SK-N-SH treated with all-trans-retinoic acid at 6 μM for 48 hours (cell line): ENCODE measurements around the gene TAF6L.

Experiments
- ISL1 ChIP-seq: fragments of 250-450 bp; sonication (Bioruptor Pico); IDR thresholded peaks from 2 replicates; pipeline ENCODE4 v2.1.2; 2022; ENCODE audit warnings: mild to moderate bottlenecking, moderate library complexity
- OSR1 ChIP-seq: fragments of 250-450 bp; sonication (Bioruptor Pico); IDR thresholded peaks from 2 replicates; pipeline ENCODE4 v1.8.0; 2022; ENCODE audit warnings: moderate library complexity, mild to moderate bottlenecking, inconsistent platforms
- RARB ChIP-seq: fragments of 250-450 bp; sonication (Bioruptor Pico); IDR thresholded peaks from 2 replicates; pipeline ENCODE4 v1.8.0; 2021; ENCODE audit warnings: mild to moderate bottlenecking, moderate library complexity
- SNAI2 ChIP-seq: fragments of 250-450 bp; sonication (Bioruptor Pico); IDR thresholded peaks from 2 replicates; pipeline ENCODE4 v1.5.0; 2020; ENCODE audit warnings: mild to moderate bottlenecking, moderate library complexity
- TOX ChIP-seq: fragments of 250-450 bp; sonication (Bioruptor Pico); IDR thresholded peaks from 2 replicates; pipeline ENCODE4 v1.8.0; 2021; ENCODE audit warnings: mild to moderate bottlenecking, moderate library complexity, borderline replicate concordance
- ZNF70 ChIP-seq: fragments of 450-650 bp; formaldehyde crosslinking; IDR thresholded peaks from 2 replicates; pipeline ENCODE4 v1.5.0; 2020; ENCODE audit warnings: mild to moderate bottlenecking, moderate library complexity

DNA sequence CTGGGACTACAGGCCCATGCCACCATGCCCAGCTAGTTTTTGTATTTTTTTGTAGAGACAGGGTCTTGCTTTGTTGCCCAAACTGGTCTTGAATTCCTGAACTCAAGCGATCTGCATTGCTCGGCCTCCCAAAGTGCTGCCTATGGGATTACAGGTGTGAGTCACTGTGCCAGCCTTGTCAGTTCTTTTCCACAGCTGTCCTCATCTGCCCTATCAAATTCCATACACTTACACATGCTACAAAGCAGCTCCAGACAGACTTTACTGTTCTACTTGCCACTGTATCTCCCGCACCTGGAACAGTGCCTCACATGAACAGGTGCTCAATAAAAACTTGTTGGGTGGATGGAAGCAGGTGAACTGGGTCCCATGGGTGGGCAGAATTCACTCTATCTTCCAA lies 52.5 kb downstream of the TAF6L start:
- no peak for TF ChIP-seq ISL1 (CRISPR knock-in tag)
- TF ChIP-seq SNAI2 (CRISPR knock-in tag) = no peak
- TF ChIP-seq ZNF70 (CRISPR knock-in tag) = no peak
- TF ChIP-seq RARB (CRISPR knock-in tag) = no peak
- TF ChIP-seq OSR1 = no peak
- no peak for TF ChIP-seq TOX (CRISPR knock-in tag)
